ENCODE measurements around the gene KCNG4. TPM values are rescaled to one million over a fixed set of nuclear protein-coding genes. Genes with fewer than 3 reads are reported as not detected.

The KCNG4 gene
- total and polyA plus RNA-seq, 10 of the 15 experiments (the other 5 are each of a cell fraction or from before 2014, with no cell fraction given): not detected

GRCh38 chr16:84243732-84244131, 3.9 kb upstream of the KCNG4 start:
- ATAC-seq (no peak), FAIRE-seq (no peak), DNase-seq (ENCODE audit: low read depth, low spot score) (no peak)
- SMC1A ChIA-PET (ENCODE audit: uncharacterized antibody, unreplicated experiment): no interaction called here
- in situ Hi-C loops (cut with MboI): no loop called here
- Histone ChIP-seq H3K27me3 (replicated peaks in 1 of 2; ENCODE audit: control insufficient read depth in 2 of 2, insufficient read depth in 2 of 2, low read length in 1 of 2) (peaks cover 0 to 2% of the 10 kb centered on the region in 2 experiments; a peak in 2 of 4 replicates), H3K27ac (ENCODE audit: control insufficient read depth, insufficient read depth) (no peak overlapping the region), H3K4me3 (no peak overlapping the region), H3K9me3 (replicated peaks; ENCODE audit: control insufficient read depth, insufficient read depth, low read length) (no peaks in the 10 kb centered on the region; the same call in 2 of the 3 replicates), H3K4me2 (ENCODE audit: control insufficient read depth, insufficient read depth) (no peak overlapping the region), H3K4me1 (ENCODE audit: control insufficient read depth, insufficient read depth, low read length) (no peaks in the 10 kb centered on the region), H2AFZ (ENCODE audit: control insufficient read depth, low read depth, low read length) (no peak overlapping the region), H3K79me2 (ENCODE audit: control insufficient read depth, insufficient read depth, low read length) (no peaks in the 10 kb centered on the region), H3K36me3 (ENCODE audit: control insufficient read depth in 2 of 2, insufficient read depth in 2 of 2, low read length in 1 of 2) (no peaks in the 10 kb centered on the region), H3K9ac (ENCODE audit: control insufficient read depth, insufficient read depth, low read length) (no peak overlapping the region), H4K20me1 (ENCODE audit: control insufficient read depth, insufficient read depth) (no peaks in the 10 kb centered on the region)
- no TSS peak for BruUV-seq (replicated peaks)
- POLR2A ChIA-PET: no interaction called here
- CTCF ChIA-PET: no interaction called here
- 30% methylated on average over 1 of the region's 1 CpG for whole genome bisulfite sequencing (ENCODE audit: insufficient coverage, insufficient replicate concordance, low lambda C conversion rate, missing lambda C conversion rate)
- RAD21 ChIA-PET (ENCODE audit: unreplicated experiment): interaction anchor here (1.1 kb wide), 1 partner anchor 15 kb away, joined by 3 read pairs; no protein-coding TSS in a partner anchor
- TF ChIP-seq USF1 (IDR thresholded peaks at IDR 0.05; ENCODE audit: borderline replicate concordance, extremely low read length, insufficient read depth, low read depth, low read length) (no peak), ZNF384 (IDR thresholded peaks at IDR 0.05; ENCODE audit: borderline replicate concordance, low read depth, low read length) (no peak), CBX5 (IDR thresholded peaks at IDR 0.05; ENCODE audit: low read depth) (no peak), BRCA1 (IDR thresholded peaks at IDR 0.05; ENCODE audit: low read depth, low read length) (no peak), NBN (IDR thresholded peaks at IDR 0.05) (no peak), NFYB (IDR thresholded peaks at IDR 0.05; ENCODE audit: insufficient read depth, low read depth, low read length) (0 out of 2 replicates have a peak, but pooled peaks have one; percentile 5), POLR2A (IDR thresholded peaks at IDR 0.05; ENCODE audit: low read depth, low read length) (no peak), SIX5 (IDR thresholded peaks at IDR 0.05; ENCODE audit: low read depth, low read length, severe bottlenecking) (no peak)
- intact Hi-C loops (cut with micrococcal nuclease; ENCODE audit: unreplicated experiment): no loop called here

All from GM12878 (cell line).